OCI-LY7 (cell line): ENCODE data around the gene LIN7A. TPM values are rescaled to one million over a fixed set of nuclear protein-coding genes. Genes with fewer than 3 reads are reported as not detected.

Experiments used
- BruUV-seq: library from RNA; stranded (reverse); fragments of 400-500 nt; replicated peaks from 2 replicates; lab custom pipeline; 2021; lab: Mats Ljungman, UMichigan
- CTCF ChIA-PET: fragments of 300-600 bp; sonication (Branson Sonifier 250); formaldehyde crosslinking; loops from one replicate; lab custom pipeline; 2022; ENCODE audit warnings: antibody characterized with exemption; ENCODE audit not compliant: unreplicated experiment; lab: Charles Lee
- POLR2A ChIA-PET: fragments of 300-600 bp; sonication (Branson Sonifier 250); formaldehyde crosslinking; loops from one replicate; lab custom pipeline; 2022; ENCODE audit warnings: antibody characterized with exemption; lab: Charles Lee
- DNase-seq: peaks from one replicate; pipeline ENCODE4 v3.0.0-alpha.2; 2015; ENCODE audit warnings: low spot score
- H2AFZ ChIP-seq: fragments of 200-600 bp; sonication (generic), shearing (Covaris generic); 2 replicates; pipeline ENCODE4 v1.6.1; 2014; ENCODE audit warnings: mild to moderate bottlenecking, antibody characterized with exemption, low read length, moderate library complexity
- H3K27ac ChIP-seq: fragments of 200-600 bp; sonication (generic); 2 replicates; pipeline ENCODE4 v1.5.1; 2014; ENCODE audit warnings: mixed run types, low read depth, mild to moderate bottlenecking, moderate library complexity, low read length, inconsistent platforms; ENCODE audit not compliant: poor library complexity, severe bottlenecking
- H3K36me3 ChIP-seq: fragments of 200-600 bp; sonication (generic); 2 replicates; pipeline ENCODE4 v1.6.1; 2014; ENCODE audit warnings: mild to moderate bottlenecking, antibody characterized with exemption, low read length, moderate library complexity, mixed read lengths; ENCODE audit not compliant: insufficient read depth
- H3K4me1 ChIP-seq: fragments of 200-600 bp; sonication (generic); 2 replicates; pipeline ENCODE4 v1.5.1; 2014; ENCODE audit warnings: mild to moderate bottlenecking, low read length; ENCODE audit not compliant: insufficient read depth, poor library complexity, severe bottlenecking
- H3K4me2 ChIP-seq: fragments of 200-600 bp; sonication (generic); 2 replicates; pipeline ENCODE4 v1.6.1; 2014; ENCODE audit warnings: mild to moderate bottlenecking, low read length
- H3K4me3 ChIP-seq: fragments of 200-600 bp; sonication (generic); 2 replicates; pipeline ENCODE4 v1.5.1; 2014; ENCODE audit warnings: mild to moderate bottlenecking, low read depth, low read length; ENCODE audit not compliant: poor library complexity, severe bottlenecking
- H3K79me2 ChIP-seq: fragments of 200-600 bp; sonication (generic); 2 replicates; pipeline ENCODE4 v1.6.1; 2016; ENCODE audit warnings: low read depth, mild to moderate bottlenecking, low read length, moderate library complexity, mixed read lengths; ENCODE audit not compliant: insufficient read depth
- H3K9me2 ChIP-seq: fragments of 200-600 bp; sonication (generic); 2 replicates; pipeline ENCODE4 v1.6.1; 2016; ENCODE audit warnings: mild to moderate bottlenecking, low read length, mixed read lengths; ENCODE audit not compliant: insufficient read depth
- H3K9me3 ChIP-seq: fragments of 200-600 bp; sonication (generic); 2 replicates; pipeline ENCODE4 v1.6.1; 2014; ENCODE audit warnings: mild to moderate bottlenecking, mixed run types, low read length, mixed read lengths
- H4K20me1 ChIP-seq: fragments of 200-600 bp; sonication (generic); 2 replicates; pipeline ENCODE4 v1.6.1; 2014; ENCODE audit warnings: mild to moderate bottlenecking, antibody characterized with exemption, low read length, moderate library complexity, mixed read lengths; ENCODE audit not compliant: insufficient read depth
- EZH2phosphoT487 ChIP-seq: fragments of 200-600 bp; sonication (generic); IDR thresholded peaks from 2 replicates; pipeline ENCODE4 v1.6.1; 2018; ENCODE audit warnings: low read depth, borderline replicate concordance, mild to moderate bottlenecking, mixed run types, antibody characterized with exemption, low read length, moderate library complexity, mixed read lengths
- intact Hi-C: fragments of 100-400 bp; cut with micrococcal nuclease; formaldehyde crosslinking; loops from one replicate; pipeline ENCODE4 v1.10.0; 2022; ENCODE audit not compliant: unreplicated experiment
- total RNA-seq, 2 experiments: library from RNA; depleted of rRNA in 1 of 2; stranded (reverse); fragments of >200 nt in 1 of 2; shearing (Covaris generic) in 1 of 2; gene quantifications; 2 replicates each; pipeline ENCODE4 v1.2.3, GENCODE V29; 2014 to 2022
- TF ChIP-seq, protein P1 (sequence below): fragments of 200-600 bp; sonication (generic); conservative IDR thresholded peaks from 2 replicates; pipeline ENCODE4 v1.5.1; 2014; ENCODE audit warnings: mild to moderate bottlenecking, antibody characterized with exemption, low read length, moderate library complexity, mixed read lengths

Gene LIN7A
- total RNA-seq, 2 experiments from 2014 or later = 0.61 TPM; not detected in 1

GRCh38 chr12:80811957-80812708, 125.6 kb downstream of the LIN7A start:
- H3K4me1 ChIP-seq = peaks cover 42% of the 10 kb centered on the region
- H3K27ac ChIP-seq = no peak overlapping the region
- no peaks in the 10 kb centered on the region for H3K36me3 ChIP-seq
- H3K9me2 ChIP-seq = no peaks in the 10 kb centered on the region; the same call in 1 of the 2 replicates
- intact Hi-C loops = no loop called here
- POLR2A ChIA-PET = no interaction called here
- H2AFZ ChIP-seq = no peak overlapping the region
- no TSS peak for BruUV-seq
- no peaks in the 10 kb centered on the region for H4K20me1 ChIP-seq
- no peaks in the 10 kb centered on the region for H3K9me3 ChIP-seq
- TF ChIP-seq, protein P1, sequence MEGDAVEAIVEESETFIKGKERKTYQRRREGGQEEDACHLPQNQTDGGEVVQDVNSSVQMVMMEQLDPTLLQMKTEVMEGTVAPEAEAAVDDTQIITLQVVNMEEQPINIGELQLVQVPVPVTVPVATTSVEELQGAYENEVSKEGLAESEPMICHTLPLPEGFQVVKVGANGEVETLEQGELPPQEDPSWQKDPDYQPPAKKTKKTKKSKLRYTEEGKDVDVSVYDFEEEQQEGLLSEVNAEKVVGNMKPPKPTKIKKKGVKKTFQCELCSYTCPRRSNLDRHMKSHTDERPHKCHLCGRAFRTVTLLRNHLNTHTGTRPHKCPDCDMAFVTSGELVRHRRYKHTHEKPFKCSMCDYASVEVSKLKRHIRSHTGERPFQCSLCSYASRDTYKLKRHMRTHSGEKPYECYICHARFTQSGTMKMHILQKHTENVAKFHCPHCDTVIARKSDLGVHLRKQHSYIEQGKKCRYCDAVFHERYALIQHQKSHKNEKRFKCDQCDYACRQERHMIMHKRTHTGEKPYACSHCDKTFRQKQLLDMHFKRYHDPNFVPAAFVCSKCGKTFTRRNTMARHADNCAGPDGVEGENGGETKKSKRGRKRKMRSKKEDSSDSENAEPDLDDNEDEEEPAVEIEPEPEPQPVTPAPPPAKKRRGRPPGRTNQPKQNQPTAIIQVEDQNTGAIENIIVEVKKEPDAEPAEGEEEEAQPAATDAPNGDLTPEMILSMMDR = no peak
- no peak for TF ChIP-seq EZH2phosphoT487
- CTCF ChIA-PET = no interaction called here
- H3K79me2 ChIP-seq = no peaks in the 10 kb centered on the region
- H3K4me2 ChIP-seq = no peak overlapping the region
- no peak overlapping the region for H3K4me3 ChIP-seq
- no peak for DNase-seq

DNA sequence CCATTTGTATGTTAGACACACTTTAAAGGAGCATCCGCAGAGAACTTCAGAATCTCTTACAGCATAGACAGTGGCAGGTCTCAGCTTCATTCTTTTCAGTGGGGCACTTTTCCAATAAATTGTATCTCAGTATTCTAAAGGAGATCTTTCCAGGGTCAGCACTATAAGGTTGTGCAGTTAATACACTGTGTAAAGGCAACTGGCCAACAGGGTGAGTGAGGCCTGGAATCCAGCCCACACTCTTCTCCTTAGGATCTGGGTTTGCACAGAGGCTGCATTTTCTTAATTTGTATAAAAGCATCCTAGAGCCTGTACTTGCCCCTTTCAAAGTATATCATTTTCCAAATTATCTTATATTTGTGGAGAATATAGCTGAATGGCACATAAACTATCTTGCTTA, 126.9 kb downstream of the LIN7A start:
- H3K4me2 ChIP-seq = peak overlapping the region; percentile 26; the same call in 1 of the 2 replicates
- no peaks in the 10 kb centered on the region for H4K20me1 ChIP-seq
- no peaks in the 10 kb centered on the region for H3K36me3 ChIP-seq
- intact Hi-C loops = no loop called here
- H3K4me1 ChIP-seq = peaks cover 42% of the 10 kb centered on the region
- POLR2A ChIA-PET = interaction anchor here (1.8 kb wide), 1 partner anchor 11 kb away, joined by 7 read pairs; no protein-coding TSS in a partner anchor
- H2AFZ ChIP-seq = peak overlapping the region; percentile 30; the same call in 1 of the 2 replicates
- no peak for TF ChIP-seq EZH2phosphoT487
- TF ChIP-seq, protein P1 = no peak
- no peak for DNase-seq
- no peak overlapping the region for H3K27ac ChIP-seq
- BruUV-seq = no TSS peak
- H3K9me2 ChIP-seq = no peaks in the 10 kb centered on the region; the same call in 1 of the 2 replicates
- no peak overlapping the region for H3K4me3 ChIP-seq
- no peaks in the 10 kb centered on the region for H3K79me2 ChIP-seq
- CTCF ChIA-PET = no interaction called here
- H3K9me3 ChIP-seq = no peaks in the 10 kb centered on the region
